Mesenchymal stem cell (in vitro differentiated cells and primary cell): ENCODE results near the gene MED8. TPM values are rescaled to one million over a fixed set of nuclear protein-coding genes. Genes with fewer than 3 reads are reported as not detected.

Experiments
- DNase-seq: peaks from one replicate; pipeline ENCODE4 v3.0.0-alpha.2; 2013
- H2AFZ ChIP-seq: one replicate; pipeline ENCODE4 v1.6.1; 2013; ENCODE audit warnings: low read depth, mild to moderate bottlenecking, control low read depth, inconsistent platforms, low read length, moderate library complexity
- H2AK5ac ChIP-seq: 2 replicates; pipeline ENCODE4 v1.6.1; 2013; ENCODE audit warnings: low read length, moderate library complexity, mild to moderate bottlenecking, inconsistent platforms; ENCODE audit not compliant: severe bottlenecking
- H2BK120ac ChIP-seq: one replicate; pipeline ENCODE4 v1.6.1; 2013; ENCODE audit warnings: low read depth, mild to moderate bottlenecking, inconsistent platforms, low read length, moderate library complexity
- H2BK12ac ChIP-seq, 2 experiments: one replicate each; pipeline ENCODE4 v1.6.1; 2013; ENCODE audit warnings: inconsistent platforms in 2 of 2, low read length in 2 of 2, mild to moderate bottlenecking in 2 of 2, moderate library complexity in 2 of 2, control low read depth in 1 of 2
- H2BK15ac ChIP-seq: one replicate; pipeline ENCODE4 v1.6.1; 2013; ENCODE audit warnings: mild to moderate bottlenecking, low read depth, inconsistent platforms; ENCODE audit not compliant: poor library complexity, severe bottlenecking
- H2BK5ac ChIP-seq: 2 replicates; pipeline ENCODE4 v1.6.1; 2013; ENCODE audit warnings: low read depth, mild to moderate bottlenecking, low read length, control low read depth, inconsistent platforms; ENCODE audit not compliant: poor library complexity, severe bottlenecking
- H3K14ac ChIP-seq, 2 experiments: one replicate each; pipeline ENCODE4 v1.6.1; 2013; ENCODE audit warnings: inconsistent platforms in 2 of 2, low read length in 2 of 2, control low read depth in 1 of 2, mild to moderate bottlenecking in 1 of 2, moderate library complexity in 1 of 2
- H3K18ac ChIP-seq, 2 experiments: one replicate each; pipeline ENCODE4 v1.6.1; 2013; ENCODE audit warnings: inconsistent platforms in 2 of 2, low read length in 2 of 2, control low read depth in 1 of 2, low read depth in 1 of 2, mild to moderate bottlenecking in 1 of 2
- H3K23ac ChIP-seq, 2 experiments: one replicate each; pipeline ENCODE4 v1.6.1; 2013; ENCODE audit warnings: inconsistent platforms in 2 of 2, low read length in 2 of 2, mild to moderate bottlenecking in 2 of 2, moderate library complexity in 2 of 2, control low read depth in 1 of 2
- H3K27ac ChIP-seq: 2 replicates; pipeline ENCODE4 v1.5.1; 2013; ENCODE audit warnings: mild to moderate bottlenecking, moderate library complexity, low read length, control low read depth, inconsistent platforms; ENCODE audit not compliant: poor library complexity, severe bottlenecking
- H3K27me3 ChIP-seq, 2 experiments: 2 replicates each; pipeline versions ENCODE4 v1.6.1 to v1.7.0; 2013; ENCODE audit warnings: low read length in 2 of 2, mild to moderate bottlenecking in 2 of 2, moderate library complexity in 2 of 2, control low read depth in 1 of 2, inconsistent platforms in 1 of 2; ENCODE audit not compliant: control insufficient read depth in 1 of 2, insufficient read depth in 1 of 2
- H3K36me3 ChIP-seq, 2 experiments: 2 replicates each; pipeline versions ENCODE4 v1.6.1 to v1.7.0; 2013; ENCODE audit warnings: low read length in 2 of 2, control low read depth in 1 of 2, inconsistent platforms in 1 of 2, low read depth in 1 of 2, mild to moderate bottlenecking in 1 of 2; ENCODE audit not compliant: insufficient read depth in 2 of 2, control insufficient read depth in 1 of 2
- H3K4ac ChIP-seq, 2 experiments: one replicate each; pipeline ENCODE4 v1.6.1; 2013; ENCODE audit warnings: inconsistent platforms in 2 of 2, low read length in 2 of 2, mild to moderate bottlenecking in 2 of 2, moderate library complexity in 2 of 2, control low read depth in 1 of 2, low read depth in 1 of 2
- H3K4me1 ChIP-seq: 2 replicates; pipeline ENCODE4 v1.6.1; 2013; ENCODE audit warnings: low read depth, low read length, control low read depth; ENCODE audit not compliant: control insufficient read depth, insufficient read depth
- H3K4me2 ChIP-seq: 2 replicates; pipeline ENCODE4 v1.6.1; 2013; ENCODE audit warnings: low read length, mild to moderate bottlenecking, inconsistent platforms; ENCODE audit not compliant: poor library complexity, severe bottlenecking
- H3K4me3 ChIP-seq, 2 experiments: 2 replicates each; pipeline versions ENCODE4 v1.5.1 to v1.7.0; 2013; ENCODE audit warnings: low read length in 2 of 2, mild to moderate bottlenecking in 2 of 2, control low read depth in 1 of 2, low read depth in 1 of 2; ENCODE audit not compliant: insufficient read depth in 1 of 2
- H3K79me1 ChIP-seq: replicated peaks from 2 replicates; pipeline ENCODE4 v1.6.1; 2013; ENCODE audit warnings: mild to moderate bottlenecking, control low read depth, low read length, inconsistent platforms; ENCODE audit not compliant: poor library complexity, severe bottlenecking
- H3K9ac ChIP-seq: 2 replicates; pipeline ENCODE4 v1.7.0; 2013; ENCODE audit warnings: mild to moderate bottlenecking, low read length, moderate library complexity
- H3K9me3 ChIP-seq: 2 replicates; pipeline ENCODE4 v1.7.0; 2013; ENCODE audit warnings: mild to moderate bottlenecking, low read length; ENCODE audit not compliant: control insufficient read depth
- H4K8ac ChIP-seq: one replicate; pipeline ENCODE4 v1.6.1; 2013; ENCODE audit warnings: inconsistent platforms, mild to moderate bottlenecking, low read length, moderate library complexity
- H4K91ac ChIP-seq: one replicate; pipeline ENCODE4 v1.6.1; 2013; ENCODE audit warnings: mild to moderate bottlenecking, low read length, inconsistent platforms
- WGBS: methylation state at CpG from one replicate; pipeline ENCODE4 v1.1.7; 2013; ENCODE audit warnings: mixed read lengths; 5-methylcytosine and 5-hydroxymethylcytosine counted together
- polyA plus RNA-seq, 2 experiments: library from polyadenylated mRNA; stranded (reverse); fragments of 200-250 nt; gene quantifications; one replicate each; pipeline ENCODE4 v1.2.3, GENCODE V29; 2013

The MED8 gene, protein sequence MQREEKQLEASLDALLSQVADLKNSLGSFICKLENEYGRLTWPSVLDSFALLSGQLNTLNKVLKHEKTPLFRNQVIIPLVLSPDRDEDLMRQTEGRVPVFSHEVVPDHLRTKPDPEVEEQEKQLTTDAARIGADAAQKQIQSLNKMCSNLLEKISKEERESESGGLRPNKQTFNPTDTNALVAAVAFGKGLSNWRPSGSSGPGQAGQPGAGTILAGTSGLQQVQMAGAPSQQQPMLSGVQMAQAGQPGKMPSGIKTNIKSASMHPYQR
- polyA plus RNA-seq (2013, experiment 1 of 2) = 57.8 TPM
- polyA plus RNA-seq (2013, experiment 2 of 2) = 59.6 TPM

DNA sequence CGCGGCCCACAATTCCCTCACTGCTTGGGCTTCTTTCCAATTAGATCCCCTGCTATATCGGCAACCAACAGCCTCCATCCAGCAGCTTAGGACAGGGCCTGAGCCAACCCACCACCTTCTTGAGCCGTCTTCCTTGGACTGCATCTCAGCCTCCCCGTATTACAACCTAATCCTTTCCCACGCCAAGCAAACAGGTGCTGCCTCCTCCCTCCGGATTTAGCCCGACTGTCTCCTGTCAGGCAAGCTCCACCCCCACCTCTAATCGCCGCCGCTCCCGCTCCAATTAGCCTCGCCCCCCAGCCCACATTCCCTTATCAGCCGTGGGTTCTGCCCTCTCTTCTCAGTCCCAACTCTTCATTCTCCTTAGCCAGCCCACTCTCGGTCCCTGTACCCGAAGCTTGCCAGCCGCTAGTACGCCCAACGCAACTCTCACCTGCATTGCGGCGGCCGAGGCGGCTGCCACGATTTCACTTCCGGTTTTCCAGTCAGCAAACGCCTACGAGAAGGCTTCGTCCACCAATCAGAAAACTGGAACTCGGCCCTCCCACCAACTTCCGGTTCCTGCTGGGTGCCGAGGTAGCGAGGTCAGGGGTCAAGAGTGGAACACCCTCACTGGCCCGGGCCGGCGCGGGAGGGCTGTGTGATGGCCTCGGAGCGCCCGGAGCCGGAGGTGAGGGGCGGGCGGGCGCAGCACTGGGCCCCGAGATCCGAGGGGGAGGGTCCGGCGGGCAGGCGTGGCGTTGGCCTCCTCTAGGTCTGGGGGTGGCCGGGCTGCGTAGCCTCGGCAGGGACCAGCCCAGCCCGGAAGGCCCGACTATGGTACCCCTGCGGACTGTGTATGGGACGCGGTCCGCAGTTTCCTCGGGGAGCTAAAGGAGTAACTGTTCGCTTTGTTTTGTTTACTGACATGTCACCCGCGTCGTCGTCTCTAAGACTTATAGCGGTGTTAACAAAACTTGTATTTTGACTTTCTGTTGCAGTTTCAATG is at the start of gene MED8, which contains the start of gene SZT2:
Gene MED8, minus strand, starts transcription at position 475 of the 988 bp plus-strand sequence. Its CDS starts 36 bp downstream, at position 439.
Gene SZT2, plus strand, starts transcription at position 574 of the 988 bp plus-strand sequence. Its CDS starts 70 bp downstream, at position 644.
- Histone ChIP-seq H2BK12ac (no peak within 1 kb of the TSS), H3K18ac (peak within 1 kb of the TSS; percentile 69 to 91), H3K36me3 (peaks cover 15 to 46% of the 10 kb centered on the region in 2 experiments), H3K27ac (peak within 1 kb of the TSS; percentile 64), H4K91ac (peak within 1 kb of the TSS; percentile 95), H3K4ac (peak within 1 kb of the TSS; percentile 68 to 85), H2BK5ac (no peak within 1 kb of the TSS), H3K9ac (peak within 1 kb of the TSS; percentile 97), H2AFZ (peak within 1 kb of the TSS; percentile 48), H3K4me3 (peak within 1 kb of the TSS; percentile 82 to 89), H3K79me1 (peaks cover 23% of the 10 kb centered on the region), H3K4me2 (peak within 1 kb of the TSS; percentile 67), H3K4me1 (peaks cover 9% of the 10 kb centered on the region), H3K23ac (no peak within 1 kb of the TSS), H3K9me3 (no peaks in the 10 kb centered on the region), H2BK120ac (peak within 1 kb of the TSS; percentile 74), H2AK5ac (no peak within 1 kb of the TSS), H4K8ac (peak within 1 kb of the TSS; percentile 99), H3K14ac (peak within 1 kb of the TSS in 1 of 2 experiments; percentile 39), H2BK15ac (peak within 1 kb of the TSS; percentile 93), H3K27me3 (no peaks in the 10 kb centered on the region)
- WGBS = under 1% methylated on average over 65 of the region's 65 CpGs
- DNase-seq = peak; percentile 95

DNA sequence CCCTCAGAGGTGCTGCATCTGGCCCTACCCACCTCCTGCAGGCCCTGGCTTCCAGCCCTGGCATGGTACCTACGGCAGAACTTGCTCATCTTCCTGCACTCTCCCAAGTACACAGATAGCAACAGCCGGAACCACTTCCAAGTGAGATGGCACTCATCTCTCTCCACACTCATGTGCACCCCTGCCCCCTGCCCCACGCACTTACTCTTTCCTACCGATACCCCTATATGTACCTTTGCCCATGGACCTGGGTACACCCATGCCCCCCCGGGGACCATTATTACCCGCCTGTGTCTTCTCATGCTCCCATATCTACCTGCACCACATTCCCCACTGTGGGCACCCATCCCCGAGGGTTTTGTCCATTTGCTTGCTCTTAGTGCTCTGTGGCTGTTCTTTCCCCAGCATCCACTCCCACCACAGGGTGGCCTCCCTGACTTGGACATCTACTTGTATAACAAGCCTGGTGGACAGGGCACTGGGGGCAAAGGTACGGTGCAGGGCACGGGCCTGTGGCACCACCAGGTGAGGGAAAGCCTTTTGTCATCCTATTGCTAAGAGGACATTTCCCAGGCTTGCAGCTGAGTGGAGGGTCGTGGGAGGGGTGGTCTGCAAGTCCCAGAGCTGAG is 49.5 kb upstream of the MED8 start:
- Histone ChIP-seq H3K14ac (no peak overlapping the region), H4K8ac (peak overlapping the region; percentile 69), H3K9ac (no peak overlapping the region), H2BK5ac (no peak overlapping the region), H3K4me3 (no peak overlapping the region), H3K27ac (no peak overlapping the region), H3K4me1 (no peaks in the 10 kb centered on the region), H2AK5ac (no peak overlapping the region), H4K91ac (no peak overlapping the region), H3K9me3 (no peaks in the 10 kb centered on the region), H3K27me3 (no peaks in the 10 kb centered on the region), H3K36me3 (peaks cover 81 to 82% of the 10 kb centered on the region in 2 experiments), H3K79me1 (peaks cover 2% of the 10 kb centered on the region), H3K18ac (no peak overlapping the region), H2BK12ac (no peak overlapping the region), H3K4ac (no peak overlapping the region), H3K4me2 (no peak overlapping the region), H2AFZ (no peak overlapping the region), H2BK120ac (no peak overlapping the region), H3K23ac (no peak overlapping the region), H2BK15ac (no peak overlapping the region)
- DNase-seq = no peak
- whole genome bisulfite sequencing = 95% methylated on average over 10 of the region's 10 CpGs

DNA sequence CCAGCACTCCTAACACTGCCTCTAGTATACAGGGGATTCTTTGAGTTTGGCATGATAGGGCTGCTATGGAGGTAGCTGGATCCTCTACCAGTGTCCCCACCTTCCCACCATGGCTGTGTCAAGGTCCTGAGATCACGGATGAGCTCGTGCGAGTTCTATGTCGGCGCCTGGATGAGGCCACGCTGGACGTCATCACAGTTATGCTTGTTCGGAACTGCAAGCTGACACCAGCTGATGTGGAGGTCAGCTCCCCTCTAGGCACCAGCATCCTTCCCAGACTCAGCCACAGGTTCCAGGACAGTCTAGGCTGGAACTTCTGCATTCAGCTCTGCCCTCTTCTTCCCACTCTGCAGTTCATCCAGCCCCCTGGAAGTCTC is 49.0 kb upstream of the MED8 start:
- WGBS = 97% methylated on average over 8 of the region's 8 CpGs

More for the DNA sequence above, 49.0 kb upstream of the MED8 start:
- Histone ChIP-seq H4K8ac (no peak overlapping the region), H3K36me3 (peaks cover 81 to 82% of the 10 kb centered on the region in 2 experiments), H2BK12ac (no peak overlapping the region), H3K9me3 (no peaks in the 10 kb centered on the region), H3K79me1 (peaks cover 2% of the 10 kb centered on the region), H3K18ac (no peak overlapping the region), H3K23ac (no peak overlapping the region), H3K9ac (no peak overlapping the region), H2BK120ac (no peak overlapping the region), H2BK5ac (no peak overlapping the region), H3K4me2 (no peak overlapping the region), H4K91ac (no peak overlapping the region), H3K27ac (no peak overlapping the region), H2AFZ (no peak overlapping the region), H3K27me3 (no peaks in the 10 kb centered on the region), H3K14ac (no peak overlapping the region), H2AK5ac (no peak overlapping the region), H3K4me1 (no peaks in the 10 kb centered on the region), H3K4me3 (no peak overlapping the region), H2BK15ac (no peak overlapping the region), H3K4ac (no peak overlapping the region)
- DNase-seq = no peak
